Endodermal cell (in vitro differentiated cells): ENCODE data around the gene WNK4. TPM values are rescaled to one million over a fixed set of nuclear protein-coding genes. Genes with fewer than 3 reads are reported as not detected.

Source experiments
- DNase-seq: peaks from one replicate; pipeline ENCODE4 v3.0.0-alpha.2; 2017
- H3K27ac ChIP-seq: 2 replicates; pipeline ENCODE4 v1.5.1; 2013; ENCODE audit warnings: mild to moderate bottlenecking, low read depth, low read length, moderate library complexity
- H3K27me3 ChIP-seq: 2 replicates; pipeline ENCODE4 v1.6.1; 2013; ENCODE audit warnings: mild to moderate bottlenecking, low read length, moderate library complexity; ENCODE audit not compliant: insufficient read depth, control insufficient read depth, poor library complexity, severe bottlenecking
- H3K36me3 ChIP-seq: 2 replicates; pipeline ENCODE4 v1.7.0; 2013; ENCODE audit warnings: mild to moderate bottlenecking, low read length, moderate library complexity; ENCODE audit not compliant: control insufficient read depth, insufficient read depth
- H3K4me1 ChIP-seq: one replicate; pipeline ENCODE4 v1.7.0; 2013; ENCODE audit warnings: low read length; ENCODE audit not compliant: control insufficient read depth, insufficient read depth
- H3K4me3 ChIP-seq: 2 replicates; pipeline ENCODE4 v1.5.1; 2013; ENCODE audit warnings: mild to moderate bottlenecking, low read length, moderate library complexity
- H3K9ac ChIP-seq: 2 replicates; pipeline ENCODE4 v1.6.1; 2013; ENCODE audit warnings: mild to moderate bottlenecking, low read length, moderate library complexity; ENCODE audit not compliant: poor library complexity, severe bottlenecking; ENCODE audit errors: extremely low read depth
- H3K9me3 ChIP-seq: 2 replicates; pipeline ENCODE4 v1.6.1; 2013; ENCODE audit warnings: mild to moderate bottlenecking, low read length, moderate library complexity; ENCODE audit not compliant: control insufficient read depth
- H3K27ac Mint-ChIP-seq: 2 replicates; pipeline ENCODE4 v1.8.0; 2020; ENCODE audit warnings: mixed read lengths
- H3K27me3 Mint-ChIP-seq: 2 replicates; pipeline ENCODE4 v1.8.0; 2021; ENCODE audit warnings: mild to moderate bottlenecking, mixed read lengths; ENCODE audit not compliant: insufficient read depth
- H3K36me3 Mint-ChIP-seq: 2 replicates; pipeline ENCODE4 v1.8.0; 2020; ENCODE audit warnings: low read depth, mixed read lengths
- H3K4me1 Mint-ChIP-seq: 2 replicates; pipeline ENCODE4 v1.8.0; 2020; ENCODE audit warnings: mixed read lengths
- H3K4me3 Mint-ChIP-seq: 2 replicates; pipeline ENCODE4 v1.8.0; 2020; ENCODE audit warnings: mild to moderate bottlenecking, moderate library complexity, mixed read lengths
- H3K9me3 Mint-ChIP-seq: 2 replicates; pipeline ENCODE4 v1.8.0; 2020; ENCODE audit warnings: mild to moderate bottlenecking, mixed read lengths
- WGBS, 2 experiments: methylation state at CpG; one replicate each; pipeline versions ENCODE4 v1.1.5 to v1.1.7; 2013; ENCODE audit warnings: missing lambda C conversion rate in 2 of 2, mixed read lengths in 1 of 2; ENCODE audit not compliant: insufficient coverage in 1 of 2, insufficient read length in 1 of 2; 5-methylcytosine and 5-hydroxymethylcytosine counted together
- total RNA-seq, 2 donors: library from RNA; stranded (reverse); fragmentation: NEBNext Ultra II Directional in 1 of 2; extraction: Animal tissue kit (Norgen Biotek cat#: 25700) in 1 of 2; gene quantifications; 2 replicates in 1 of 2; 3 replicates in 1 of 2; pipeline ENCODE4 v1.2.1, GENCODE V29; 2021
- TF ChIP-seq, protein P1 (sequence below): fragments of 200-600 bp; sonication (generic); conservative IDR thresholded peaks from 2 replicates; pipeline ENCODE4 v1.5.0; 2021; ENCODE audit warnings: antibody characterized with exemption, mild to moderate bottlenecking

Gene WNK4
- total RNA-seq, 2 donors from 2014 or later = 2.1 to 3.3 TPM

GRCh38 chr17:42778570-42778969 is 1.8 kb upstream of the WNK4 start:
- no peak overlapping the region for H3K27ac ChIP-seq
- H3K36me3 Mint-ChIP-seq = peaks cover 27% of the 10 kb centered on the region
- no peak for DNase-seq
- H3K27ac Mint-ChIP-seq = no peak overlapping the region
- no peaks in the 10 kb centered on the region for H3K9me3 ChIP-seq
- H3K9ac ChIP-seq = no peak overlapping the region
- H3K27me3 ChIP-seq = peaks cover 31% of the 10 kb centered on the region
- H3K4me3 Mint-ChIP-seq = no peak overlapping the region
- no peaks in the 10 kb centered on the region for H3K9me3 Mint-ChIP-seq
- 75 to 85% methylated on average over 2 to 5 of the region's 5 CpGs for WGBS, 2 experiments
- TF ChIP-seq, protein P1, sequence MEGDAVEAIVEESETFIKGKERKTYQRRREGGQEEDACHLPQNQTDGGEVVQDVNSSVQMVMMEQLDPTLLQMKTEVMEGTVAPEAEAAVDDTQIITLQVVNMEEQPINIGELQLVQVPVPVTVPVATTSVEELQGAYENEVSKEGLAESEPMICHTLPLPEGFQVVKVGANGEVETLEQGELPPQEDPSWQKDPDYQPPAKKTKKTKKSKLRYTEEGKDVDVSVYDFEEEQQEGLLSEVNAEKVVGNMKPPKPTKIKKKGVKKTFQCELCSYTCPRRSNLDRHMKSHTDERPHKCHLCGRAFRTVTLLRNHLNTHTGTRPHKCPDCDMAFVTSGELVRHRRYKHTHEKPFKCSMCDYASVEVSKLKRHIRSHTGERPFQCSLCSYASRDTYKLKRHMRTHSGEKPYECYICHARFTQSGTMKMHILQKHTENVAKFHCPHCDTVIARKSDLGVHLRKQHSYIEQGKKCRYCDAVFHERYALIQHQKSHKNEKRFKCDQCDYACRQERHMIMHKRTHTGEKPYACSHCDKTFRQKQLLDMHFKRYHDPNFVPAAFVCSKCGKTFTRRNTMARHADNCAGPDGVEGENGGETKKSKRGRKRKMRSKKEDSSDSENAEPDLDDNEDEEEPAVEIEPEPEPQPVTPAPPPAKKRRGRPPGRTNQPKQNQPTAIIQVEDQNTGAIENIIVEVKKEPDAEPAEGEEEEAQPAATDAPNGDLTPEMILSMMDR = no peak
- H3K27me3 Mint-ChIP-seq = peaks cover 28% of the 10 kb centered on the region
- H3K4me1 ChIP-seq = no peaks in the 10 kb centered on the region
- H3K4me1 Mint-ChIP-seq = peaks cover 23% of the 10 kb centered on the region
- H3K36me3 ChIP-seq = peaks cover 27% of the 10 kb centered on the region
- H3K4me3 ChIP-seq = no peak overlapping the region

- peaks cover 36% of the 10 kb centered on the region for H3K27me3 Mint-ChIP-seq
- no peak overlapping the region for H3K4me3 ChIP-seq
- no peak overlapping the region for H3K9ac ChIP-seq
- H3K36me3 Mint-ChIP-seq = peaks cover 27% of the 10 kb centered on the region
- H3K27ac ChIP-seq = no peak overlapping the region
- H3K4me1 ChIP-seq = no peaks in the 10 kb centered on the region
- peak overlapping the region; percentile 57 for H3K4me3 Mint-ChIP-seq
- peak overlapping the region; percentile 39 for H3K27ac Mint-ChIP-seq
- peaks cover 27% of the 10 kb centered on the region for H3K36me3 ChIP-seq
- 84 to 100% methylated on average over 1 to 3 of the region's 3 CpGs for WGBS, 2 experiments
- H3K4me1 Mint-ChIP-seq = peaks cover 19% of the 10 kb centered on the region
- TF ChIP-seq, protein P1 = no peak
- peaks cover 38% of the 10 kb centered on the region for H3K27me3 ChIP-seq
- DNase-seq = no peak
- no peaks in the 10 kb centered on the region for H3K9me3 ChIP-seq
- no peaks in the 10 kb centered on the region for H3K9me3 Mint-ChIP-seq
Measured at GRCh38 chr17:42779304-42779935, 990 bp upstream of the WNK4 start.

DNA sequence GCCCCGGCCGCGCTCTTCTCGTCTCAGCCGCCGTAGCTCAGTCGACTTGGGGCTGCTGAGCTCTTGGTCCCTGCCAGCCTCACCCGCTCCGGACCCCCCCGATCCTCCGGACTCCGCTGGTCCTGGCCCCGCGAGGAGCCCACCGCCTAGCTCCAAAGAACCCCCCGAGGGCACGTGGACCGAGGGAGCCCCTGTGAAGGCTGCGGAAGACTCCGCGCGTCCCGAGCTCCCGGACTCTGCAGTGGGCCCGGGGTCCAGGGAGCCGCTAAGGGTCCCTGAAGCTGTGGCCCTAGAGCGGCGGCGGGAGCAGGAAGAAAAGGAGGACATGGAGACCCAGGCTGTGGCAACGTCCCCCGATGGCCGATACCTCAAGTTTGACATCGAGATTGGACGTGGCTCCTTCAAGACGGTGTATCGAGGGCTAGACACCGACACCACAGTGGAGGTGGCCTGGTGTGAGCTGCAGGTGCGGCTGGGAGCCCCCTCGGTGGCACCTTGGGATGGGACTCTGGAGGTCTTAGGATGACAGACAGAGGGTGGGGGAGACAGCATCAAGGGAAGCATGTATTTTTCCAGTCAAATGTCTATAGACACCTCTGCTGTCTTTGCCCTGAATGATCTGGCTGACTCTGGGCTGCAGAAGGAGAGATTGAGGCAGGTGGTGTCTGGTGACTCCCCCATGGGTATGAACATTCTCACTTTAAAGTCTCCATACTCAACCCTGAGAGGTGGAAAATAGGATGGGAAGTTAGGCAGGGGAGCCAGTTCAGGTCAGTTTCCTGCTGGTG is 635 bp downstream of the WNK4 start:
- H3K36me3 Mint-ChIP-seq = peaks cover 16% of the 10 kb centered on the region
- Histone ChIP-seq H3K9ac (no peak overlapping the region), H3K4me1 (no peaks in the 10 kb centered on the region), H3K27me3 (peaks cover 38% of the 10 kb centered on the region), H3K27ac (no peak overlapping the region), H3K9me3 (no peaks in the 10 kb centered on the region), H3K36me3 (peaks cover 14% of the 10 kb centered on the region), H3K4me3 (peak overlapping the region; percentile 71)
- H3K4me1 Mint-ChIP-seq = peaks cover 19% of the 10 kb centered on the region
- no peak overlapping the region for H3K27ac Mint-ChIP-seq
- peaks cover 45% of the 10 kb centered on the region for H3K27me3 Mint-ChIP-seq
- H3K9me3 Mint-ChIP-seq = no peaks in the 10 kb centered on the region
- TF ChIP-seq, protein P1 = no peak
- 11 to 13% methylated on average over 23 to 39 of the region's 39 CpGs for WGBS, 2 experiments
- H3K4me3 Mint-ChIP-seq = peak overlapping the region; percentile 57
- peak; percentile 69 for DNase-seq
